ENCODE results near the gene ZNF768.
"Not testable (repeated sequence)": the region's sequence is repeated elsewhere in the genome, so short reads cannot be mapped to it uniquely, and the experiment has no call there.

ZNF768 gene

GRCh38 chr16:30533748-30534367 lies 7.5 kb upstream of the ZNF768 start:
- no peak for DNase-seq (ENCODE audit: extremely low read depth in 1 of 2, low read depth in 1 of 2)

- no peak for DNase-seq (ENCODE audit: extremely low read depth in 1 of 2, low read depth in 1 of 2)
Measured at GRCh38 chr16:30533146-30533522, 6.8 kb upstream of the ZNF768 start.

GRCh38 chr16:30532285-30533145 lies 6.1 kb upstream of the ZNF768 start:
- DNase-seq (ENCODE audit: extremely low read depth in 1 of 2, low read depth in 1 of 2), result no peak

- DNase-seq (ENCODE audit: extremely low read depth in 1 of 2, low read depth in 1 of 2), result no peak
Measured at GRCh38 chr16:30530163-30531037, 4.0 kb upstream of the ZNF768 start.

- no peak for DNase-seq (ENCODE audit: extremely low read depth in 1 of 2, low read depth in 1 of 2)
Measured at GRCh38 chr16:30528799-30529457, 2.6 kb upstream of the ZNF768 start.

GRCh38 chr16:30527635-30528178 lies 1.3 kb upstream of the ZNF768 start:
- no peak for DNase-seq (ENCODE audit: extremely low read depth in 1 of 2, low read depth in 1 of 2)

- peak; percentile 62 to 78 for DNase-seq (ENCODE audit: extremely low read depth in 1 of 2, low read depth in 1 of 2)
Measured at GRCh38 chr16:30526823-30527634, 663 bp upstream of the ZNF768 start.

GRCh38 chr16:30525844-30526136 lies 576 bp downstream of the ZNF768 start:
- DNase-seq (ENCODE audit: extremely low read depth in 1 of 2, low read depth in 1 of 2), result no peak

GRCh38 chr16:30524575-30525568 lies 1.5 kb downstream of the ZNF768 start:
- no peak for DNase-seq (ENCODE audit: extremely low read depth in 1 of 2, low read depth in 1 of 2)

- DNase-seq (ENCODE audit: extremely low read depth in 1 of 2, low read depth in 1 of 2), result no peak
Measured at GRCh38 chr16:30523768-30524574, 2.4 kb downstream of the ZNF768 start.

- not testable (repeated sequence) for DNase-seq (ENCODE audit: extremely low read depth in 1 of 2, low read depth in 1 of 2)
Measured at GRCh38 chr16:30522702-30523463, 3.5 kb downstream of the ZNF768 start.

GRCh38 chr16:30521873-30522641 lies 4.3 kb downstream of the ZNF768 start:
- no peak for DNase-seq (ENCODE audit: extremely low read depth in 1 of 2, low read depth in 1 of 2)

GRCh38 chr16:30521476-30521872 lies 4.9 kb downstream of the ZNF768 start:
- no peak for DNase-seq (ENCODE audit: extremely low read depth in 1 of 2, low read depth in 1 of 2)

GRCh38 chr16:30519120-30520049 lies 7.0 kb downstream of the ZNF768 start:
- DNase-seq (ENCODE audit: extremely low read depth in 1 of 2, low read depth in 1 of 2), result no peak

GRCh38 chr16:30518552-30518951 lies 7.8 kb downstream of the ZNF768 start:
- DNase-seq (ENCODE audit: extremely low read depth in 1 of 2, low read depth in 1 of 2), result no peak

Data from activated CD8-positive, alpha-beta memory T cell treated with anti-CD3 and anti-CD28 coated beads for 1 hour (primary cell).